GM21529 (cell line): ENCODE measurements around the gene FBXO36.
A peak's percentile ranks its signal among the peaks of the same experiment; 100 is the strongest.
"Not testable (repeated sequence)": the region's sequence is repeated elsewhere in the genome, so short reads cannot be mapped to it uniquely, and the experiment has no call there.

Source experiments
- ATAC-seq: cut with Tn5 transposase; IDR thresholded peaks from one replicate; pipeline ENCODE4 v1.9.1; 2021; ENCODE audit not compliant: unreplicated experiment

FBXO36 gene

DNA sequence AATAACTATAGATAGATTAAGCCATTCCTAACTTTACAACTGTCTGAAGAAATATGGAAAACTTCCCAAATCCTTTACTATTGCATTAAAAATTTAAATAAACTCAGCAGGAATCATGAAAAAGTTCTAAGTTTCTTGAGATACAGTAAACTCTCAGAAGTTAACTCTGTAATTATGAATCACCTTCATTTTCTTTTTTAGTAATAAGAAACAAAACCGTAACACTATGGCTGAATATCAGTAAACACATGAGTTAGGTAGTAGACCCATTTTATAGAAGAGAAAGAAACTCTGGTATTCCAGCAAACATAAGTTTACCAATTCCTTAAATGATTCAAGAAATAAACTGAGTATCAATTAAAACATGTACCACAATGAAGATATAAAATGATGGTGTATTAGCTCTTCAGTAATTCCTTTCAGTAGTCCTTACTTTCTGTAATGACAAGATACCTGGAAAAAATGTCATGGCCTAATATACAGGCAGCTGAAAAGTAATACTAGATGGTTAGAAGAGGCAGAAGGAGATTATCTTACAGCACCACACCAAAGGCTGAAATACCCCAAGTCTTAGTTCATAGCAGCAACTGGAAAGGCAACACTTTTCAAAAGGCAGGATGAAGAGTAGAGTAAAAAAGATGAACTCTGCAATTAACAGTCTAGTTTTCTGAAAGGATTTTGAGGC, 12.0 kb upstream of the FBXO36 start:
- peak; percentile 10 for ATAC-seq

DNA sequence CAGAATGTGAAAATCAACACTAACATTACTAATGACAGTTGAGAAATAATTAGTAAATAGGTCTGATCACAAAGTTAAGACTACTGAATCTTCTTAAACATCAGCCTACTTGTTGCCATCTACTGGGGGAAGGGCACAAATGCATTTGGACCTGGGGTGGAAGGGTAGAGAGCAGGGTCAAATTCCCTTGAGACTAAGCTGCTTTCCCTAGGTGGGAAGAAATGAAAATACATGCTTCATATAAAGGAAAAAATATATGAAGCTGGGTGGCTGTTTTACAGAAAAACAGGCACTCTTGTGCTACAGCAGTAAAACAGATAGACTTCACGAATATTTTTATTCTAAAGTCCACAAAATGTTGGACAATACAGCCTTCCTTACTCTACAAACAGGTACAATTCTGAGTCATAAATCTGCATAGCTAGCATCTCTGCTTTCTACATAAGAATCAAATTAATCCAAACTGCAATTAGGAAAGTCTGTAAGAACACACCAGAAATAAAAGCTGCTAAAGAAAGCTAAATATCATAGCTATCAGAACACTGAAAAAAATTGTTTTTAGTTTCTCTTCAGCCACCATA, 11.4 kb upstream of the FBXO36 start:
- ATAC-seq = peak; percentile 77

DNA sequence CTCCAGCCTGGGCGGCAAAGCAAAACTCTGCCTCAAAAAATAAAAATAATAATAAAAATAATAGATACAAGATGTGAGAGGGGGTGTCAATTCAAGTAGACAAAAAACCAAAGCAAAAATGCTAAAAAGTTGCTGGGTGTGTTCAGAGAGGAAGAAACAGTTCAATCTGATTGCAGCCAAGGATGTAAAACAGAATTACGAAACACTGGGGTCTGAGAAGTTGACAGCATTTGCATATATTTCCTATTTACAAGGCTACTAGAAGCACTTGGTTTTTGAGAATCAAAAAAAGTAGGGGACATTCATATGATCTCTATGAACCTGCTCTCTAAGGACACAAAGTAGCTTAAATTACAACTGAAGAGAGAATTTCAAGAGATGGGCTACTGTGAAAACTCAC, 8.1 kb upstream of the FBXO36 start:
- no peak for ATAC-seq

DNA sequence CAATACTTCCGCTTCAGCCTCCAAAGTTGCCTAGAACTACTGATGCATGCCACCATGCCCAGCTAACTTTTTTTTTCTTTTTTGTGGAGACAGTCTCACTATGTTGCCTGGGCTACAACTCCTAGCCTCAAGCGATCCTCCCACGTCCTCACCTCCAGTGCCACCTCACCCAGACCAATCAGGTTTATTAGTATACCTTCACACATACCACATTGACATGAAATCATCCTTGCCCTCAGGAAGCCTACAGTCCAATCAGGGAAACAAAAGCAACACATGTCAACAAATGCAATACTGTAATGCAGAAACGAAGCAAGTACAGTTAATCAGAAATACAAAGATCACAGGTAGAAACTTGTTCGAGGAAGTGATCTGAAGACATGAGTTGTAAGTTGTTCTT, 4.5 kb upstream of the FBXO36 start:
- ATAC-seq = no peak

DNA sequence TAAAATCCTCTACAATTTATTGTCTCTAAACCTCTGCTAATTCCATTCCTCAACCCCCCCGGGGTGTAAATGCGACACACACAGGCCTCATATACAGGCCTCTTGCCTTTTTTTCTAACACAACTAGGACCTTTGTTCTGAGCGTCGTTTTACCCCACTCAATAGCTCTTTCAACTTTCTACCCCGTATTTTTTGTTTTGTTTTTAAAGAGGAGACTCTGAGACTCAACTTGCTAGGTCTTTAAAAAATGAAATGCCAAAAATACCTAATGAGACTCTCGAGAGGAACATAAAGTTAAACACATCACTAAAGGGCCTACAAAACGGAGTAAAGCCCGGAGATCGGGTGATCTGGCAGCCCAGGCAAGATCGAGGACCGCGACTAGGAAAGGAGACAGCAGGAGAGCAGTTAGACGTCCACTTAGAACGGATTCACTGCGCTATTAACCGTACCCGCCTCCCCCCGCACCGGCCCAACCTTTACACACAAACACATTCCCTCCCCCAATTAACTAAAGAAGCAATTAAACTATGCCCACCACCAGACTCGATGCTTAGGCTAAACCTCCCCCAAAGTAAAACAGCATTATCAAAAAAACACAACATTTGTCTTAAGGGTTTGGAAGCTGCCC, 2.2 kb upstream of the FBXO36 start:
- no peak for ATAC-seq

DNA sequence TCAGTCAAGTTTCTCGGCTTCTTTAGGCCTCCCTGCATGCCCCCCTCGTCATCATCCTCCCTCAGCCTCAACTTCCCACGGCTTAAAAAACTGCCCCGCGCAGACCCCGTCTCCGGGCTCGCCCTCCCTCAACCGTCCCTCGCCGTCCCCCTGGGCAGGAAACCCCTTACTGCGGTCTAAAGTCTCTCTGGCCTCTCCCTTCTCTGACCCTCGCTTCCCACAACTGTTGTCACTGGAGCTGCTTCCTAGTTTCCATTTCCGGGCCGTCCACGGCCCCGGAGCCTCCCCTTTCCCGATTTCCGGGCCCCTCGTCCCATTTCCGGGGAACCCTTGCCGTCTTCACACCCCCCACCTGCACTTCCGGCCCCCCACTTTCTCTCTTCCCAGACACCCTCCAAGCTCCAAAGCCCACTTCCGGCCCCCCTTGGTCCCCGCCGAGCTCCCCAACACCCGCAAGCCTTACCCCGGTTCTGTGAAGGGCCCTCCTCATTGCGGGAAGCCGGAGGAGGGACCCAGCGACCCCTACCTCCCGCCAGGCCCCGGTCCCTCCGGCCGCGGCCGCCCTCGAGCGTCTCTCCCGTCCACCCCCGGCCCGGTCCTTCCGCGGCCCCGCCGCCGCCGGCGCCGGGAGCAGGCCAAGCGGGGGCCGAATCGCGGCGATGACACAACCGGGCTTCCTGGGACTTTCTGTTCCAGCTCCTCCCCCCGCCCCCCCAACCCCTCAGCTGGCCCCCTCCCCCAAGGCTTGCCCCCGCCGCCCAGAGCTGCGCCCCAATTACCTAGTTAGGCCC, 1.0 kb upstream of the FBXO36 start:
- peak; percentile 27 for ATAC-seq

DNA sequence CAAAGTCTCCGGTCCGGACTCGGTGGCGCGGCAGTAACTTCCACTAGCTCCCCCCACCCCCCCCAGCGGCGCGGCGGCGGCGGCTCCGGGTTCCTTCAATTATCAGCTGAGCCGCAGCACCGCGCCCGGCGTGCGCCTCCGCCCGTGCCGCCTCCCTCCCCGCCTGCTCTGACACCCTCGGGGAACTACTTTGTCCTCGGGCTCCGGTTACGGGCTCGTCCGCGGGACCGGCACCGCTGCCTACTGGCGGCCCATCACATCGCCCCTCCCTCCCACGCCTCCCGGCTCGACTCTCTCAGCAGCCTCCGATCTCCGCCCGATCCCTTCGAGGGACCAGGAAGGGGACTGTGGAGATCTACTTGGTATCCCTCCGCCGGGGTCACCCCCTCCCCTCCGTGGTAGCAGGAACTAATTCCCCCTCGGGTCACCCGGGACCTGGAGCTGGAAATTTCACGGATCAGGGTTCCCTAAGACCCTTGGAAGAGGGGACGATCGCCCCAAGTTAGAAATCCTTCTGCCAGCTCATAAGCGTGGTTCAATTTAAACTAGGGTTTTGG, 333 bp upstream of the FBXO36 start, which contains the start of gene TRIP12:
Gene TRIP12, minus strand, starts transcription at position 118 of the 557 bp plus-strand sequence. CDS start 41,930 bp downstream, outside the sequence.
- peak; percentile 69 for ATAC-seq

DNA sequence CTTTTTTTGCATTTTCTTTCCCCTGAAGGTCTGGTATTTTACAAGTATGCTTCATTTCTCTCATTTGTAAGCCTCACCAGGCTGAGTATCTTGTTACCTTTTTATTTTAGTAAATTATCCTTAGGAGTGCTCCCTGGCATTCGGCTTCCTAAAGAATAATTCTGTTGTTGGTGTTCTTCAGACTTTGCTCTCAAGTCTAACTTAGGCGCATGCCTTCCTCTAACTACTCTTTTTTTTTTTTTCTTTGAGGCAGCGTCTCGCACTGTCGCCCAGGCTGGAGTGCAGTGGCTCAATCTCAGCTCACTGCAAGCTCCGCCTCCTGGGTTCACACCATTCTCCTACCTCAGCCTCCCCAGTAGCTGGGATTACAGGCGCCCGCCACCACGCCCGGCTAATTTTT, 2.2 kb downstream of the FBXO36 start:
- not testable (repeated sequence) for ATAC-seq

DNA sequence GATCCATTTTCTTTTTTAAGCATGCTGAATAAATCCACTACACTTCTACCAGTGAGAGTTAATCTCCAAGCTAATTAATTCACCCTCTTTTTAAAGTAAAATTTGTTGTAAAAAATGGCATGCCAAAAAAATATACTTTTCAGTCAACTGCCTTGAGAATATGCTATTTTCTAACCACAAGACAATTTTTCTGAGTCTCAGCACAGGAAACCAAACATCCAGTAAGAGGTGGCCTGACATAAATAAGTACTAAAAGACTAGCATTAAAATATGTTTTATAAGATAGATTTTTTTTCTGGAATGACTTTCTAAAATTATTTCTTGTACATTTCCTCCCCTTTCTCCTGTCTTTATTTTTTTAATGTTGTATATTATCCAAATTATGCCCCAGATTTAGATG, 2.9 kb downstream of the FBXO36 start:
- no peak for ATAC-seq

DNA sequence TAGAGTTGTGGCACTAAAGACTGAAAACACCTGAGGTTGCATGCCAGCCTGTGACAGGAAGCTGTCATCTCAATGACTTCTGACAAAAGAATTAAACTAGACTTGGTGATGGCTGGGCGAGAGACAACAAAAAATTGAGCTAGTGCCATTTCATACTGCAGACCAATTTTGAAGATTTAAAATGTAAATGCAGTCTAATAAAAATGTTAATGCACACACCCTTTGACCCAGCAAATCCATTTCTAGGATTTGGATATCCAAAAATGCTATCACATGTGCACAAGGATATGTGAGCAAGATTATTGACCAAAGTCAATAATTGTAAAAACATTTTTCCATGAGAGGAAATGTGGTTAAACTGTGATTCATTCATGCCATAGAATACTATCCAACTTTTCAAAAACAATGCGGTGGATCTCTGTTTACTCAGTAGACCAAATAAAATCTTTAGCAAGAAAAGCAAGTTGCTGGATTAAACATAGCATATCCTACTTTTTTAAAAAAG, 5.6 kb downstream of the FBXO36 start:
- ATAC-seq = no peak

DNA sequence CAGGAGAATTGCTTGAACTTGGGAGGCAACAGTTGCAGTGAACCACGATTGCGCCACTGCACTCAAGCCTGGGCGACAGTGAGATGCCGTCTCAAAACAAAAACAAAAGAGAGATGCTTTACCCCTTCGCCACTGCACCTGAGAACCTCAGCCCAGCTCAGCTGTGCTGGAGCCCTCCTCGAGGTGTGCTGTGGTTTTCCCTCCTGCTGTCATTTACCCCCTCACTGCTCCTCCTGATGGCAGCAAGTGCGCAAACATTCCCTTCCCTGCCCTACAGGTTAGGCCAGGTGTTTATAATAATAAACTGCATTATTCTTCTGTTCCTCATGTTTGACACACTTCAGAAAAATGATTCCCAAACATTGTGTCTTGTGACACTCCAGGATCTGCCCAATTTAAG, 8.4 kb downstream of the FBXO36 start:
- no peak for ATAC-seq

DNA sequence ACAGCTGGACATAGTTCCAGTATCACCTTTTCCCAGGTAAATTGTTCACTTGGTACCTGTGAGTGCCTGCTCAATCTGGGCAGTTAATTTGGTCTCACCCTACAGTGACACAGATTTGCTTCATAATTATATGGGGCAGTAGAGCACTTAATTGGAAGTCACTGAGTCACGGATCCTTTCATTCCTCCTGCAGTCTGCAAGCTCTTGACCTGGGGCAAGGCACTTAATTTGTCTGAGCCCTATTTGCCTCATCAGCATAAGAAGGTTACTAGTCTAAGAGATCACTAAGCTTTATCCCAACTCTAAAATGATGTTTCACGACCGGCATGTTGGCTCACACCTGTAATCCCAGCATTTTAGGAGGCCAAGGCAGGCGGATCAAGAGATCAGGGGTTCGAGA, 8.9 kb downstream of the FBXO36 start:
- ATAC-seq = no peak

DNA sequence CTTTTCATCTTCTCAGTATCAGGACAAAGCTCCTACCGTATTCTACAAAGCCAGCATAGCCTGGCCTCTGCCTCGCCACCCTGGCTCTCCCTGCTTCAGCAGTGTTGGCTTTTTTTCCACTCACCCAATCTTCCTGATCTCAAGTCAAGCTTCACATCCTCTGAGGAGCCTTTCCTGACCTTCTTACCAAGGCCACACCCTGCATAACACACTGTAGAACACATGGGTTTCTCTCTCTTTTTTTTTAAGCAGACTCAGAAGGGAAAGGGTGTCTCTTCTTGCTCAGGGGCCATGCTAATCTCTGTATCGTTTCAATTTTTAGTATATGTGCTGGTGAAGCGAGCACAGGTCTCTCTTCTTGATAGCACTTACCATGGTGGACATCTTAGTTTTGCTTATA, 15.2 kb downstream of the FBXO36 start:
- ATAC-seq = no peak

DNA sequence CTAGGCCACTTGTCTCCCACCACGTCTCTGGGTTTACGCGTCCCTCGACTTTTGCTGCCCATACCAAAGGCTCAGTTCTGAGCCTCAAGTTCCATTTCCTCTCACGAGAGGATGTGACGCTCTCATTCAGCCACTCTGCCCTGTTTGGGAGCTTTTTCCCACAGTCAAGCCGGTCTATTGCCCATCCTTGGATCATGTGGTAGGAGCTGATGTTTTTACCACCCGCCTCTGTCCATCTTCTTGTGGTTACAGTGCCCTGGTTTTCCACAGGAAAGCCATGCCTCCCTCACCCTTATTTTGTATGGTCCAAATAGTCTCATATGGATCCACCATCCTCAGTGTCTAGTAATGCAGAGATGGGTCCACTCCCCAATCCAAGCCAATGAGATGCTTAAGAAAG, 20.4 kb downstream of the FBXO36 start:
- no peak for ATAC-seq

DNA sequence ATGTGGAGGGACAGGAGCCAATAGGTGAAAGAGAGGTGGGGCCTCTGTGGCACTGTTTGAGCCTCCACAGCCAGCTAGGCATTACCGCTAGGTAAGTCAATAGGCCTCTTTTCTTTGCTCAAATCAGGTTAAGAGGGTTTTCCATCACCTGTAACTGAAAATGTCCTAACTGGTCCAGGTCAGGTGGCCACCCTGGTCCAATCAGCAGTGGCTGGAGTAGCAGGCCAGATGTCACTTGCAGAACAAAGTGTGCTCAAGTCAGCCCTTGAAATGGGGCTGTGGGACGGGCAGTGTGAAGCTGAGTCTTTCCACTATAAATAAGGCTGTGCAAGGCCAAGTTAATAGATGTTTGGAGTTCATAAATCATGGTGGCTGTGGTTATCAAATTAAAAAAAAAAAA, 20.9 kb downstream of the FBXO36 start:
- no peak for ATAC-seq

DNA sequence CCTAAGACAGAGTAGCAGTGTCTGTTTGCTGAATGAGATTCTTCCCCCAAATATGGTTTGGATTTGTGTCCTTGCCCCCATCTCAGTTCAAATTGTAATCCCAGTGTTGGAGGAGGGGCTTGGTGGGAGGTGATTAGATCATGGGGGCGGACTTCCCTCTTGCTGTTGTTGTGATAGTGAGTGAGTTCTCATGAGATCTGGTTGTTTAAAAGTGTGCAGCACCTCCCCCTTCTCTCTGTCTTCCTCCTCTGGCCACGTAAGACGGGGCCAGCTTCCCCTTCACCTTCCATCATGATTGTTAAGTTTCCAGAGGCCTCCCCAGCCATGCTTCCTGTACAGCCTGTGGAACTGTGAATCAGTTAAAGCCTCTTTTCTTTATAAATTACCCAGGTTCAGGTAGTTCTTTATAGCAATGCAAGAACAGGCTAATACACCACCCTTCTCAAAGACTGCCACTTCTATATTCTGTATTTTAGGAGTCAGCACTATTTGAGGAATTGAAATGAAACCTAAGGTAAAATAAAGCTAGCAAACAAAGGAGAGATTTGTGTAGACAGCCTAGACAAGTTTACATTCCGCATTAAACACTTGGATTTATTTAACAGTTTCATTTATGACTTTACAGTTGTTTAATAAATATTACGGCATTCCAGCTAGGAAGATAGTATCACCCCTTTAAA, 21.6 kb downstream of the FBXO36 start:
- ATAC-seq = no peak

DNA sequence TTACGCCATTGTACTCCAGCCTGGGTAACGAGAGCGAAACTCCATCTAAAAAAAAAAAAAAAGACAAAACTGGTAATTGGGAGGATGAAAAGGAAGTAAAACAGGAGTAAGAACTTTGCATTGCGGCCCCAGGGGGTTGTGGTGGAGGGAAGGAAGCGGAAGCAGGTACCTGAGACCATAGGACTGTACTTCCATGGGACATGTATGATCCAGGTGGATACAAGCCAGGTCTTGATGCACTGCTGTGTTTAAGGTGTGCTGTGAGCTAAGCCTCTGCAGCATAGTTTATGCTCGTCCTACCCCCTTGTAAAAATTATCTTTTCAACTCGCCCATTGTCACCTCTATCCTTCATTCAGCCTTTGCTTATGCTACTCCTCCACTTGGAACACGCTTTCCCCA, 23.7 kb downstream of the FBXO36 start:
- ATAC-seq = no peak

DNA sequence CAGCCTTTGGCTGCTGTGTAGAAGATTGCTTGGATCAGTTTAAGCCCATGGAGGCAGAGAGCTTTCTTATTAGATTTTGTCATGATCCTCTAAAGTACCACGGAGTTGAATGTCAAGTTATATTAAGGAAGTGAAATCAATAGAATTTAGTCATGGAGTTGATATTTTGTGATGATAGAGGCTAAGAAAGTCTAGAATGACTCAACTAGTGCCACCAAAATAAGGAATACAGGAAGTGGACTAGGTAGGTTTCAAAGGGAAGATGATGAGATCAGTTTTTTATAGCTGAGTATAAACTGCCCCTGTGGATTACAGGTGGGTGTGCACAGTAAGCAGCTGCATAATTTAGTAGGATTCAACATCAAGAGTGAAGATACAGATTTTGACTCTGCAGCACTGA, 25.2 kb downstream of the FBXO36 start:
- ATAC-seq = peak; percentile 89

DNA sequence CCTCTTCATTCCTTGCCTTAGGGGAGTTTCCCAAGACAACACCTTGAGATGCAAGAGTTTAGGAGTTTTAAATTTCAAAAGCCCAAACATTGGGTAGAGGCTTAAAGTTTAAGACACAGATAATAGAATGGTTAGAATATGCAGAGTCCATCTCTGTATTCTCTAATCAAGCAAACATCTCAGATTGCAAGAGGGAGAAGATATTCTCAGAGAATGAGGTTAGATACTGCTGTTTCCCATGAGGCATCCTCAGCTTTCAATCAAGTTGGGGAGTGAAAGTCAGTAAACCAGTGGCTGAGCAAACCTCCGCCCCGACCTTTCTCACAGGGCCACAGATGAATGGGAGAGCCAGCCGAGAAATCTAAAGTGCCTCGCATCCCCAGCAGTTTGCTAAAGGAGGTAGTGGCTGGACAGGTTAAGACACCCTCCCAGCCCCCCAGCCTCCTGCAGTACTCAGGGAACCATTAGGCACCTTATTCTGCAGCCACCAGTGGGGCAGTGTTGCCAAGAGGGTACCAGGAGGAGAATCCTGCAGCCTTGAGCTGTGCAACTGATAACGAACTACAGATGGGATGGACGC, 30.0 kb downstream of the FBXO36 start:
- no peak for ATAC-seq

DNA sequence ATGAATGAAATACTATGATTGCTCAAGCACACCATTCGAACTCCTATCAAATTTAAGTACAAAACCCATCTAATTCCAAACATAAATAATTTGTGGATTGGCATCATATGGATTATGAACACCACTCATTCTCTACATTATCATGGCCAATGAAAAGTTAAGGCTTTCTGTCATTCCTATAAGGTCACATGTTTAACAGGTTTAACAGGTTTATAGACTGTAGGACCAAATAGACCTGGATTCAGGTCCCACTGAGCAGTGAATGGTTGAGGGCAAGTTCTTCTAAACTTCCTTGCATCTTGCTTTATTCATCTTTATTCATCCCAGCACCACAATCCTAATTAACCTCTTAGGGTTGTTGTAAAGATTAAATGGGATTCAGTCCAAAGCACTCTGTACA, 33.4 kb downstream of the FBXO36 start:
- no peak for ATAC-seq
